VCaP (cell line): ENCODE data around the gene DNPEP.

Experiments
- H3K27ac ChIP-seq: fragments of 450-650 bp; 2 replicates; pipeline ENCODE4 v1.5.1; 2017
- CTCF ChIP-seq: fragments of 450-650 bp; conservative IDR thresholded peaks from 2 replicates; pipeline ENCODE4 v1.5.1; 2017; ENCODE audit warnings: mild to moderate bottlenecking, moderate library complexity

Gene DNPEP

GRCh38 chr2:219331560-219332213, 56.0 kb downstream of the DNPEP start:
- TF ChIP-seq CTCF: no peak
- no peak overlapping the region for H3K27ac ChIP-seq

GRCh38 chr2:219327719-219328118, 60.0 kb downstream of the DNPEP start:
- TF ChIP-seq CTCF: no peak
- H3K27ac ChIP-seq: no peak overlapping the region

GRCh38 chr2:219325657-219326315, 61.9 kb downstream of the DNPEP start:
- H3K27ac ChIP-seq: no peak overlapping the region
- no peak for TF ChIP-seq CTCF

GRCh38 chr2:219325136-219325535, 62.6 kb downstream of the DNPEP start:
- TF ChIP-seq CTCF: no peak
- no peak overlapping the region for H3K27ac ChIP-seq

GRCh38 chr2:219323434-219323833, 64.3 kb downstream of the DNPEP start:
- no peak overlapping the region for H3K27ac ChIP-seq
- TF ChIP-seq CTCF: no peak
